Measurements from ENCODE around the gene HVCN1. TPM values are rescaled to one million over a fixed set of nuclear protein-coding genes. Genes with fewer than 3 reads are reported as not detected.
A peak's percentile ranks its signal among the peaks of the same experiment; 100 is the strongest.
"Not testable (repeated sequence)": the region's sequence is repeated elsewhere in the genome, so short reads cannot be mapped to it uniquely, and the experiment has no call there.

The HVCN1 gene
- total RNA-seq, 4 donors from 2014 or later = 4.4 to 6.9 (median 4.5) TPM

GRCh38 chr12:110613771-110614684, 74.9 kb downstream of the HVCN1 start, which contains the start of gene TCTN1:
Gene TCTN1, plus strand, starts transcription at chr12:110614129. Its CDS starts 54 bp downstream, at chr12:110614183.
- intact Hi-C loops (cut with DNase I) = no loop called here
- Histone ChIP-seq H3K36me3 (no peaks in the 10 kb centered on the region), H3K9me3 (no peaks in the 10 kb centered on the region), H3K4me3 (replicated peaks in 1 of 3) (peak within 1 kb of the TSS; percentile 6 to 77 (median 69)), H3K27ac (peak within 1 kb of the TSS; percentile 13 to 70 (median 64)), H3K4me1 (peaks cover 7 to 8% of the 10 kb centered on the region in 2 donors), H3K27me3 (no peaks in the 10 kb centered on the region)
- TF ChIP-seq CTCF (IDR thresholded peaks at IDR 0.05) (peak in 1 of 6 experiments; percentile 20), POLR2A (IDR thresholded peaks at IDR 0.05) (peak in 1 of 2 donors; percentile 84)
- peak; percentile 97 for DNase-seq
- 2 to 5% methylated on average over 21 to 22 of the region's 60 CpGs for WGBS, 2 donors

GRCh38 chr12:110613071-110613770, 75.7 kb downstream of the HVCN1 start:
- DNase-seq = no peak
- H3K36me3 ChIP-seq = no peaks in the 10 kb centered on the region
- no peaks in the 10 kb centered on the region for H3K27me3 ChIP-seq
- peak overlapping the region in 2 of 3 donors; percentile 69 to 77 for H3K4me3 ChIP-seq (replicated peaks in 1 of 3)
- no peak for TF ChIP-seq POLR2A (IDR thresholded peaks at IDR 0.05)
- no peak for TF ChIP-seq CTCF (IDR thresholded peaks at IDR 0.05)
- H3K9me3 ChIP-seq = no peaks in the 10 kb centered on the region
- peaks cover 7 to 8% of the 10 kb centered on the region in 2 donors for H3K4me1 ChIP-seq
- H3K27ac ChIP-seq = peak overlapping the region in 2 of 3 donors; percentile 64 to 68
- WGBS, 2 donors = 76 to 83% methylated on average over 23 of the region's 23 CpGs
- intact Hi-C loops (cut with DNase I) = no loop called here

GRCh38 chr12:110606253-110606611, 82.7 kb downstream of the HVCN1 start:
- Histone ChIP-seq H3K4me3 (replicated peaks in 1 of 3) (no peak overlapping the region), H3K27ac (no peak overlapping the region), H3K36me3 (no peaks in the 10 kb centered on the region), H3K9me3 (no peaks in the 10 kb centered on the region), H3K27me3 (no peaks in the 10 kb centered on the region), H3K4me1 (no peaks in the 10 kb centered on the region)
- no peak for DNase-seq
- 90 to 92% methylated on average over 8 of the region's 8 CpGs for WGBS, 2 donors
- intact Hi-C loops (cut with DNase I) = no loop called here
- TF ChIP-seq POLR2A (IDR thresholded peaks at IDR 0.05) = no peak
- TF ChIP-seq CTCF (IDR thresholded peaks at IDR 0.05) = no peak

- H3K27ac ChIP-seq; H3K4me1 ChIP-seq; H3K9me3 ChIP-seq; H3K36me3 ChIP-seq; H3K4me3 ChIP-seq (replicated peaks in 1 of 3); H3K27me3 ChIP-seq: not testable (repeated sequence)
- TF ChIP-seq CTCF (IDR thresholded peaks at IDR 0.05) = peak in 5 of 6 experiments; percentile 34 to 81 (median 72)
- intact Hi-C loops (cut with DNase I) = loop anchor here (5.0 kb wide), 1 partner anchor 135 kb away; the partner anchor contains the start of genes FAM216A and GPN3
- 59% methylated on average over 14 of the region's 14 CpGs for WGBS, 2 donors
- DNase-seq = peak; percentile 26 to 36
Measured at GRCh38 chr12:110602085-110602814, 86.7 kb downstream of the HVCN1 start.

Data from thyroid gland (tissue), 4 donors.